ENCODE measurements around the gene KAZN. TPM values are rescaled to one million over a fixed set of nuclear protein-coding genes. Genes with fewer than 3 reads are reported as not detected.

The KAZN gene
- polyA plus RNA-seq, 1 of the 3 experiments (the other 2 are of a cell fraction) = 6.8 TPM

DNA sequence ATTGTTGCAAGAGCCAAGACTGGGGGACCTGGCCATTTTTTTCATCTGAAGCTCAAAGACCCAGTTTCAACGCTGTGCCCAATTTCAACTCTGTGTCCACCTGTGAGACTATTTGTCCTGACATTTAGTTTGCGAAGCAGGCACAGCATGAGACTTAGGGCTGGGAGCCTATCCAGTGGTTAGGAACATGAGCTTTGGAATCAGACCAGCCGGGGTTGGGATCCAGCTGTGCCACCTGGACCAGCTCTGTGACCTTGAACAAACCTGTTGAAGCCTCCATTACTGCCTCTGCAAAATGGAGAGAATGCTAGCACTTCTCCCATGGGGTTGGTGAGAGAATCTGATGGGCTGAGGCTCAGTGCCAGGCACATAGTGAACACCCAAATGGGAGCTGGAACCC, 348.9 kb downstream of the KAZN start (continued):
- no peak for TF ChIP-seq TCF12 (IDR thresholded peaks at IDR 0.05)
- TF ChIP-seq FOXJ3 (CRISPR knock-in tag; IDR thresholded peaks at IDR 0.05) = no peak
- TF ChIP-seq, protein P1, sequence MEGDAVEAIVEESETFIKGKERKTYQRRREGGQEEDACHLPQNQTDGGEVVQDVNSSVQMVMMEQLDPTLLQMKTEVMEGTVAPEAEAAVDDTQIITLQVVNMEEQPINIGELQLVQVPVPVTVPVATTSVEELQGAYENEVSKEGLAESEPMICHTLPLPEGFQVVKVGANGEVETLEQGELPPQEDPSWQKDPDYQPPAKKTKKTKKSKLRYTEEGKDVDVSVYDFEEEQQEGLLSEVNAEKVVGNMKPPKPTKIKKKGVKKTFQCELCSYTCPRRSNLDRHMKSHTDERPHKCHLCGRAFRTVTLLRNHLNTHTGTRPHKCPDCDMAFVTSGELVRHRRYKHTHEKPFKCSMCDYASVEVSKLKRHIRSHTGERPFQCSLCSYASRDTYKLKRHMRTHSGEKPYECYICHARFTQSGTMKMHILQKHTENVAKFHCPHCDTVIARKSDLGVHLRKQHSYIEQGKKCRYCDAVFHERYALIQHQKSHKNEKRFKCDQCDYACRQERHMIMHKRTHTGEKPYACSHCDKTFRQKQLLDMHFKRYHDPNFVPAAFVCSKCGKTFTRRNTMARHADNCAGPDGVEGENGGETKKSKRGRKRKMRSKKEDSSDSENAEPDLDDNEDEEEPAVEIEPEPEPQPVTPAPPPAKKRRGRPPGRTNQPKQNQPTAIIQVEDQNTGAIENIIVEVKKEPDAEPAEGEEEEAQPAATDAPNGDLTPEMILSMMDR (IDR thresholded peaks at IDR 0.05) = no peak
- no peak for TF ChIP-seq JUND (IDR thresholded peaks at IDR 0.05)
- TF ChIP-seq, protein P2, sequence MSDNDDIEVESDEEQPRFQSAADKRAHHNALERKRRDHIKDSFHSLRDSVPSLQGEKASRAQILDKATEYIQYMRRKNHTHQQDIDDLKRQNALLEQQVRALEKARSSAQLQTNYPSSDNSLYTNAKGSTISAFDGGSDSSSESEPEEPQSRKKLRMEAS (IDR thresholded peaks at IDR 0.05; ENCODE audit: low read depth) = no peak

DNA sequence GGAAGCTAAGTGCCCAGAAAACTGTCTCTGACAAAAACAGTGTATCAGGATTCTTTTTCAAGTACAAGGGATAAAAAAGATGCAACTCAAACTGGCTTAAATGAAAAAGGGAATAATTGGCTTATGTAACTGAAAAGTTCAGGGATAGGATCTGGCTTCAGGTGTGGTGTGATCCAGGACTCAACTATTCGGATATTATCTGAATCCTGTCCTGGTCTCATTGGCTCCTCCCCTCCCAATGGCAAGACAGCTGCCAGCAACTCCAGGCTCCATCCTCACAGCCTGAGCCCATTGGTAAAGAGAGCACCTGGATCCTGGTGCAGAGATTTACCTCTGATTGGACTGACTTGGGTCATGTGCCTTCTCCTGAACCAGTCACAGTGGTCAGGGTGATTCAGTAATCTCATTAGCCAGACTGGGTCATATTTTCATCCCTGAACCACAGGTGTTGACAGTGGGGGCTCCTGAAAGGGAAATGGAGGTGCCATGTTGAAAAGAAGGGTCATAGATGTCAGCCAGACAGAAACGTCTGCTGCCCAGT, 349.7 kb downstream of the KAZN start:
- Histone ChIP-seq H3K9me2 (no peaks in the 10 kb centered on the region), H3K27ac (ENCODE audit: low read depth in 2 of 2, low read length in 1 of 2) (peak overlapping the region in 1 of 2 experiments; percentile 96; a peak in 1 of 4 replicates), H3K79me2 (ENCODE audit: insufficient read depth) (peaks cover 85% of the 10 kb centered on the region), H3K9me3 (no peaks in the 10 kb centered on the region), H2AFZ (ENCODE audit: low read depth) (no peak overlapping the region), H3K4me2 (no peak overlapping the region; the same call in 1 of the 2 replicates), H3F3A (replicated peaks; ENCODE audit: insufficient read depth) (peaks cover 31% of the 10 kb centered on the region), H3K4me1 (ENCODE audit: control insufficient read depth in 1 of 2, insufficient read depth in 2 of 2, low read depth in 1 of 2, low read length in 1 of 2) (peaks cover 34 to 36% of the 10 kb centered on the region in 2 experiments), H3K27me3 (ENCODE audit: insufficient read depth) (no peaks in the 10 kb centered on the region), H3K36me3 (replicated peaks in 1 of 2; ENCODE audit: control insufficient read depth in 1 of 2, insufficient read depth in 2 of 2, low read length in 1 of 2) (peaks cover 0 to 4% of the 10 kb centered on the region in 2 experiments), H3K4me3 (ENCODE audit: low read depth in 2 of 2, low read length in 1 of 2) (no peak overlapping the region), H4K20me1 (ENCODE audit: insufficient read depth) (no peaks in the 10 kb centered on the region), H3K9ac (no peak overlapping the region)
- DNase-seq = no peak
- TF ChIP-seq JUND (IDR thresholded peaks at IDR 0.05) = no peak
- TF ChIP-seq RAD21 (IDR thresholded peaks at IDR 0.05; ENCODE audit: low read length) = no peak
- no peak for TF ChIP-seq RXRA (IDR thresholded peaks at IDR 0.05; ENCODE audit: borderline replicate concordance, low read depth)
- no peak for TF ChIP-seq FOXM1 (IDR thresholded peaks at IDR 0.05; ENCODE audit: low read depth)
- no peak for TF ChIP-seq RCOR1 (IDR thresholded peaks at IDR 0.05; ENCODE audit: low read length)
- TF ChIP-seq, protein P3, sequence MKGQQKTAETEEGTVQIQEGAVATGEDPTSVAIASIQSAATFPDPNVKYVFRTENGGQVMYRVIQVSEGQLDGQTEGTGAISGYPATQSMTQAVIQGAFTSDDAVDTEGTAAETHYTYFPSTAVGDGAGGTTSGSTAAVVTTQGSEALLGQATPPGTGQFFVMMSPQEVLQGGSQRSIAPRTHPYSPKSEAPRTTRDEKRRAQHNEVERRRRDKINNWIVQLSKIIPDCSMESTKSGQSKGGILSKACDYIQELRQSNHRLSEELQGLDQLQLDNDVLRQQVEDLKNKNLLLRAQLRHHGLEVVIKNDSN (IDR thresholded peaks at IDR 0.05; ENCODE audit: borderline replicate concordance, low read depth) = peak; percentile 25; the same call in 1 of the 2 replicates
- 95% methylated on average over 2 of the region's 2 CpGs for WGBS (ENCODE audit: low lambda C conversion rate)
- ChIA-PET POLR2A (no interaction called here), CTCF (interaction anchor here (0.8 to 1.3 kb wide), 2 partner anchors 21 to 142 kb away, joined by 3 to 4 read pairs; no protein-coding TSS in a partner anchor)

DNA sequence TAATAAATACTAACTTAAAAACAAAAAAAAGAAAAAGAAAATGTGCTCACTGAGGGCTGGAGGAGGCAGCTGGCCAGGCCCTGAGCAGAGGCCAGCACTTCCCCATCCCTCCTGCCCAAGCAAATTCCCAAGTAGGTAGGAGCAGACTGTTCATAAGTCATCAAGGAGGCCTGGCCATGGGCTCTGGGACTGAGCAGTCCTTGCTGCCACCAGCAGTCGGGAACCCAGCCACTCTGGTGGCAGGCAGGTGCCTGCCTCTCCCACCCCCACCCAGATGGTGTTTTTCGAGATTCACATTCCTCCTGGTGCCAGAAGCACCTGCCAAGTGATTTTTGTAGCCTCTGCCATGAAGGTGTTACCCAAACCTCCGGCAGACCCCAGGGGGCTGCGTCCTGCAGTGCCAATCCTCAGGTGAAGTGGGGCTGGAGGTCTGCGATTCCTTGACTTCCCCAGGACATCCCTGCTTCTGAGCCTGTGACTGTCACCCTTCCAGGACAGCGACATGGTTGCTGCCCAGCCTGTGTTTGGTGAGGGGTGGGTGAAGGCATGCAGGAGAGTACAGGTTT, 350.9 kb downstream of the KAZN start:
- H3K4me2 ChIP-seq = no peak overlapping the region
- no peaks in the 10 kb centered on the region for H3K27me3 ChIP-seq (ENCODE audit: insufficient read depth)
- H4K20me1 ChIP-seq (ENCODE audit: insufficient read depth) = no peaks in the 10 kb centered on the region
- H3K4me3 ChIP-seq (ENCODE audit: low read depth in 2 of 2, low read length in 1 of 2) = no peak overlapping the region
- CTCF ChIA-PET = interaction anchor here (0.7 kb wide), 1 partner anchor 40 kb away, joined by 3 read pairs; no protein-coding TSS in a partner anchor
- peaks cover 85% of the 10 kb centered on the region for H3K79me2 ChIP-seq (ENCODE audit: insufficient read depth)
- no peak for TF ChIP-seq GABPA (IDR thresholded peaks at IDR 0.05; ENCODE audit: low read depth)
- TF ChIP-seq JUND (IDR thresholded peaks at IDR 0.05) = no peak
- TF ChIP-seq SMC3 (IDR thresholded peaks at IDR 0.05; ENCODE audit: low read depth, low read length) = no peak
- TF ChIP-seq ZBTB33 (IDR thresholded peaks at IDR 0.05; ENCODE audit: borderline replicate concordance, low read depth) = no peak
- TF ChIP-seq MXI1 (IDR thresholded peaks at IDR 0.05; ENCODE audit: low read depth, low read length) = no peak
- no peak for TF ChIP-seq MEF2A (IDR thresholded peaks at IDR 0.05; ENCODE audit: borderline replicate concordance, low read depth)
- TF ChIP-seq, protein P4, sequence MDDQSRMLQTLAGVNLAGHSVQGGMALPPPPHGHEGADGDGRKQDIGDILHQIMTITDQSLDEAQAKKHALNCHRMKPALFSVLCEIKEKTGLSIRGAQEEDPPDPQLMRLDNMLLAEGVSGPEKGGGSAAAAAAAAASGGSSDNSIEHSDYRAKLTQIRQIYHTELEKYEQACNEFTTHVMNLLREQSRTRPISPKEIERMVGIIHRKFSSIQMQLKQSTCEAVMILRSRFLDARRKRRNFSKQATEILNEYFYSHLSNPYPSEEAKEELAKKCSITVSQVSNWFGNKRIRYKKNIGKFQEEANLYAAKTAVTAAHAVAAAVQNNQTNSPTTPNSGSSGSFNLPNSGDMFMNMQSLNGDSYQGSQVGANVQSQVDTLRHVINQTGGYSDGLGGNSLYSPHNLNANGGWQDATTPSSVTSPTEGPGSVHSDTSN (IDR thresholded peaks at IDR 0.05) = no peak
- TF ChIP-seq TCF12 (IDR thresholded peaks at IDR 0.05) = no peak
- no peak for TF ChIP-seq CHD2 (IDR thresholded peaks at IDR 0.05; ENCODE audit: low read length, partially characterized antibody)
- TF ChIP-seq FOXJ3 (CRISPR knock-in tag; IDR thresholded peaks at IDR 0.05) = no peak
- TF ChIP-seq, protein P2 (IDR thresholded peaks at IDR 0.05; ENCODE audit: low read depth) = no peak
- POLR2A ChIA-PET = no interaction called here
- peaks cover 0 to 4% of the 10 kb centered on the region in 2 experiments for H3K36me3 ChIP-seq (replicated peaks in 1 of 2; ENCODE audit: control insufficient read depth in 1 of 2, insufficient read depth in 2 of 2, low read length in 1 of 2)
- H3K9ac ChIP-seq = no peak overlapping the region
- no peak for DNase-seq
- no peak overlapping the region for H3K27ac ChIP-seq (ENCODE audit: low read depth in 2 of 2, low read length in 1 of 2)
- 100% methylated on average over 2 of the region's 6 CpGs for WGBS (ENCODE audit: low lambda C conversion rate)
- H2AFZ ChIP-seq (ENCODE audit: low read depth) = no peak overlapping the region
- H3F3A ChIP-seq (replicated peaks; ENCODE audit: insufficient read depth) = peaks cover 26% of the 10 kb centered on the region
- peaks cover 25 to 32% of the 10 kb centered on the region in 2 experiments for H3K4me1 ChIP-seq (ENCODE audit: control insufficient read depth in 1 of 2, insufficient read depth in 2 of 2, low read depth in 1 of 2, low read length in 1 of 2)
- H3K9me3 ChIP-seq = no peaks in the 10 kb centered on the region
- H3K9me2 ChIP-seq = no peaks in the 10 kb centered on the region
